ENCODE results near the gene OR1K1. TPM values are rescaled to one million over a fixed set of nuclear protein-coding genes. Genes with fewer than 3 reads are reported as not detected.

Gene OR1K1
- total RNA-seq, 1 experiment from 2014 or later: not detected

GRCh38 chr9:122846371-122846940, 46.5 kb downstream of the OR1K1 start:
- POLR2A ChIA-PET (ENCODE audit: low non-redundant PET): no interaction called here
- CTCF ChIA-PET: no interaction called here

DNA sequence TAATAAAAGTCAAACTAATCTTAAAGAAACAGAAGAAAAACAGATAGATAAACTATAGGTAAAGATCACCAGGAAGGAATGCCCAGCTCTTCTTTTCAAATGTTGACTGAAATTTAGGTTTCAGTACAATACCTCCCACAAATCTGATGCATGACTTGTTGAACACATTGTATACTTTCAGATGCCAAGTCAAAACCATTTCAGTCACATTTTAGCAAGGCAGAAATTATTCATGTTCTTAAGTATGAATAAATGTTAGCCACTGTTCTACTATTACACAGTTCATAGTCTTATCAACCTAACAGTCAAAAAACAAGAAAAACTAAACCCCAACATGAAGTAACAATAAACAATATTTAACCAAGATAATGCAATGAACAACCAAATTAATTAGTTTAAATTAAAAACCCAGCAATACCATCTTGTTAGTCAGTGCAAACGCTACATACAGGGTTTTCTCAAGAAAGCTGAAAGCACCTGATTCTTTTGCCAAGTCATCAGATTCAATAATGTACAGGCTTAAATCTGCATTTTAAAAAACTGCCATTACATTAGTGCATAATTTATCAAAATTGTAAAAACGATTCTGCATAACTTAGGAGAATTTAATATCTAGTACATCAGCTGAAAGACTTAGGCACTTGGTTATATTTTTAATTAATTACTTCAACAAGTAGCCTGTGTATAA, 48.5 kb downstream of the OR1K1 start:
- H3K4me1 ChIP-seq (ENCODE audit: insufficient read depth, low read length, poor library complexity, severe bottlenecking): no peaks in the 10 kb centered on the region
- no peak overlapping the region for H3K4me3 ChIP-seq (ENCODE audit: low read depth, low read length, poor library complexity, severe bottlenecking)
- CTCF ChIA-PET: no interaction called here
- peaks cover 55% of the 10 kb centered on the region for H3K36me3 ChIP-seq (ENCODE audit: insufficient read depth, low read length, poor library complexity, severe bottlenecking)
- no peak overlapping the region for H3K27ac ChIP-seq (ENCODE audit: low read depth, low read length, poor library complexity, severe bottlenecking)
- no peaks in the 10 kb centered on the region for H3K9me3 ChIP-seq (ENCODE audit: low read depth, low read length, poor library complexity, severe bottlenecking)
- no peak for DNase-seq (ENCODE audit: low spot score)
- intact Hi-C loops (cut with micrococcal nuclease; ENCODE audit: unreplicated experiment): no loop called here
- TF ChIP-seq CTCF (conservative IDR thresholded peaks at IDR 0.05; ENCODE audit: low read depth, low read length): no peak
- no peak for TF ChIP-seq EZH2 (IDR thresholded peaks at IDR 0.05; ENCODE audit: borderline replicate concordance, low read depth, low read length, poor library complexity, severe bottlenecking)
- no TSS peak for BruUV-seq (replicated peaks)
- no peaks in the 10 kb centered on the region for H3K27me3 ChIP-seq (replicated peaks; ENCODE audit: insufficient read depth, low read depth, low read length, poor library complexity)
- POLR2A ChIA-PET (ENCODE audit: low non-redundant PET): no interaction called here

More at GRCh38 chr9:122846371-122846940, 46.5 kb downstream of the OR1K1 start:
- no peaks in the 10 kb centered on the region for H3K9me3 ChIP-seq (ENCODE audit: low read depth, low read length, poor library complexity, severe bottlenecking)
- no peaks in the 10 kb centered on the region for H3K27me3 ChIP-seq (replicated peaks; ENCODE audit: insufficient read depth, low read depth, low read length, poor library complexity)
- H3K4me1 ChIP-seq (ENCODE audit: insufficient read depth, low read length, poor library complexity, severe bottlenecking): no peaks in the 10 kb centered on the region
- TF ChIP-seq CTCF (conservative IDR thresholded peaks at IDR 0.05; ENCODE audit: low read depth, low read length) (no peak), EZH2 (IDR thresholded peaks at IDR 0.05; ENCODE audit: borderline replicate concordance, low read depth, low read length, poor library complexity, severe bottlenecking) (no peak)
- BruUV-seq (replicated peaks): no TSS peak
- no peak overlapping the region for H3K27ac ChIP-seq (ENCODE audit: low read depth, low read length, poor library complexity, severe bottlenecking)
- intact Hi-C loops (cut with micrococcal nuclease; ENCODE audit: unreplicated experiment): no loop called here
- no peak overlapping the region for H3K4me3 ChIP-seq (ENCODE audit: low read depth, low read length, poor library complexity, severe bottlenecking)
- DNase-seq (ENCODE audit: low spot score): no peak
- H3K36me3 ChIP-seq (ENCODE audit: insufficient read depth, low read length, poor library complexity, severe bottlenecking): peaks cover 52% of the 10 kb centered on the region

Other genes starting within 250 kb of the OR1K1 start
- gene OR1N2, start 247.0 kb upstream of the OR1K1 start, total RNA-seq (2021): not detected in 2 replicates
- gene OR1L8, start 216.7 kb upstream of the OR1K1 start, total RNA-seq (2021): not detected in 2 replicates
- not detected in 2 replicates for gene OR1Q1, start 185.4 kb upstream of the OR1K1 start, total RNA-seq (2021)
- not detected in 2 replicates for gene OR1B1, start 142.5 kb upstream of the OR1K1 start, total RNA-seq (2021)
- not detected in 2 replicates for gene OR1L1, start 138.4 kb upstream of the OR1K1 start, total RNA-seq (2021)
- not detected in 2 replicates for gene OR1L3, start 125.0 kb upstream of the OR1K1 start, total RNA-seq (2021)
- not detected in 2 replicates for gene OR1L4, start 76.1 kb upstream of the OR1K1 start, total RNA-seq (2021)
- not detected in 2 replicates for gene OR1L6, start 57.8 kb upstream of the OR1K1 start, total RNA-seq (2021)
- gene OR5C1, start 11.2 kb upstream of the OR1K1 start, total RNA-seq (2021): not detected in 2 replicates
- 32.8 and 35.5 TPM in 2 replicates for gene PDCL, start 28.5 kb downstream of the OR1K1 start, total RNA-seq (2021)
- gene RC3H2, start 105.2 kb downstream of the OR1K1 start, total RNA-seq (2021): 70.2 and 71.1 TPM in 2 replicates
- 10.4 and 10.5 TPM in 2 replicates for gene ZBTB6, start 113.2 kb downstream of the OR1K1 start, total RNA-seq (2021)
- 10.1 and 10.9 TPM in 2 replicates for gene ZBTB26, start 131.4 kb downstream of the OR1K1 start, total RNA-seq (2021)
- gene RABGAP1, start 140.9 kb downstream of the OR1K1 start, total RNA-seq (2021): 64.0 and 65.8 TPM in 2 replicates
- gene GPR21, start 233.5 kb downstream of the OR1K1 start, total RNA-seq (2021): 0.31 TPM in 1 of 2 replicates, not detected in the other

All from A673 (cell line).